ENCODE data around the gene MS4A12.
"Not testable (repeated sequence)": the region's sequence is repeated elsewhere in the genome, so short reads cannot be mapped to it uniquely, and the experiment has no call there.

Gene MS4A12

DNA sequence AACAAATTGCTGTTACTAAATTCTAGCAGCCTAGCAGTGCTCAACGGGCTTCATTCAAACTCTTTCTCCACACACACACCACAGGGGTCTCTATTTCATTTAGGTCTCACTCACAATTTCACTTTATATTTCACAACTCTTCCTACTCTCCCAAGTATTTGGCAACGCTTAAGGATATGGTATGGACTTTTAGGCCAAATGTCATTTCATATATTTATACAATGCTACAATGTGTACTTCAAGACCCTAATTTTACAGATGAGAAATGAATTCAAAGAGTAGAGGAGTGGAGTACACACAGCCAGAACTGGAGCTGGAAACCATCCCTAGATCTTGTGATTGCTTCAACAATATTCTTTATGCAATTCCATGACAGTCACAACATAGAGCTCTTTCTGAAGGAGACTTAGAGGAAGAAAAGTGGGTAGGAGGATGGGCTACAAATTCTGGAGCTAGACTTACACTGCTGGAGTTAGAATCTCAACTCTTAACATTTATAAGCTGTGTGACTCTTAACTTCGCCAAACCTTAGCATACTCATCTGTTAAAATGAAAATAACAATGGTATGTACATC lies 20.2 kb downstream of the MS4A12 start:
- DNase-seq (ENCODE audit: low spot score) = no peak
- TF ChIP-seq, protein P1, sequence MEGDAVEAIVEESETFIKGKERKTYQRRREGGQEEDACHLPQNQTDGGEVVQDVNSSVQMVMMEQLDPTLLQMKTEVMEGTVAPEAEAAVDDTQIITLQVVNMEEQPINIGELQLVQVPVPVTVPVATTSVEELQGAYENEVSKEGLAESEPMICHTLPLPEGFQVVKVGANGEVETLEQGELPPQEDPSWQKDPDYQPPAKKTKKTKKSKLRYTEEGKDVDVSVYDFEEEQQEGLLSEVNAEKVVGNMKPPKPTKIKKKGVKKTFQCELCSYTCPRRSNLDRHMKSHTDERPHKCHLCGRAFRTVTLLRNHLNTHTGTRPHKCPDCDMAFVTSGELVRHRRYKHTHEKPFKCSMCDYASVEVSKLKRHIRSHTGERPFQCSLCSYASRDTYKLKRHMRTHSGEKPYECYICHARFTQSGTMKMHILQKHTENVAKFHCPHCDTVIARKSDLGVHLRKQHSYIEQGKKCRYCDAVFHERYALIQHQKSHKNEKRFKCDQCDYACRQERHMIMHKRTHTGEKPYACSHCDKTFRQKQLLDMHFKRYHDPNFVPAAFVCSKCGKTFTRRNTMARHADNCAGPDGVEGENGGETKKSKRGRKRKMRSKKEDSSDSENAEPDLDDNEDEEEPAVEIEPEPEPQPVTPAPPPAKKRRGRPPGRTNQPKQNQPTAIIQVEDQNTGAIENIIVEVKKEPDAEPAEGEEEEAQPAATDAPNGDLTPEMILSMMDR (IDR thresholded peaks at IDR 0.05; ENCODE audit: extremely low read depth, missing control alignments) = no peak

DNA sequence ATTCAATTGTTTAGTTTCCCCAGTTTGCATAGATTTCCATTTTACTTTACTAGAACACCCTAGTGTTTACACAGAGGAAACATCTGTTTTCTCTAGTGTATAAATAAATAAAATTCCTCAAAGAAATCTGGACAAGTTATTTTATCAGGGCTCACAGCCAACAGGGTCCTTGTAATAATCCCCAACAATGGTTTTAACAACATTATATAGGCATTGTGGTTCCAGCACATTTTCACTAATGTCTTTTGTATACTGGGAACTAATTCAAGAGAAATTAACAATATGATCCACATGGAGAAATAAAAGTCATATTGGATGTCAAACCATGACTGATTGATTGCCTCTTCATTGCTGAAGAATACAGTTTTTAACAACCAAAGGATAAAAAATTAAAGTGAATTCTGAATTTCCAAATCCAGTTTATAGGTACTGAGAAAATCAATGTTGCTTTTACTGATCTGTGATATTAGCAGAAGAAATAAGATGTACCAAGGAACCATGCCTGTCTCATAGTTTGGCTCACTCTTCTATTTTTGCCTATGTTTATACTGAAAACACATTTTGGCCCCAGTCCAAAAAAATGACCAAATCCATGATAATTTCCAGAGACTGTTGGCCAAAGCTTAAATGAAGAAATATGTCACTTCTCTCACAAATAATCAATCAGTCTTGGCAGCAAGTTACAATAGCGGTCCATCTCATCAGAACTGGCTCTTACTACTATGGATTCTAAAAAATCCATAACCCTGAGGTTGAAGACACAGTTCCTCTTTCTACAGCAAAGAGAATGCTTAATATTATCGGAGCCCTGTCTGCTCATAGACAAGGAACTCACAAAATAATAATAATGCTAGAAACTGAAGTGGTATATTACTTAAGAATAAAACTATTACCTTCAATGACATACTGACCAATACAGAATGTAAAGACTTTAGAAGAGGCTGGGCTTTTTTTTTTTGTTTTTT lies 21.2 kb downstream of the MS4A12 start:
- TF ChIP-seq, protein P1 (IDR thresholded peaks at IDR 0.05; ENCODE audit: extremely low read depth, missing control alignments) = no peak
- no peak for DNase-seq (ENCODE audit: low spot score)

- DNase-seq (ENCODE audit: low spot score) = no peak
- TF ChIP-seq, protein P1 (IDR thresholded peaks at IDR 0.05; ENCODE audit: extremely low read depth, missing control alignments) = no peak
These were observed 22.7 kb downstream of the MS4A12 start, which contains the start of gene MS4A13 for GRCh38 chr11:60515144-60515855. TSS of gene MS4A13 (plus strand) at chr11:60515392. CDS start at chr11:60518084, 2,692 bp downstream.

DNA sequence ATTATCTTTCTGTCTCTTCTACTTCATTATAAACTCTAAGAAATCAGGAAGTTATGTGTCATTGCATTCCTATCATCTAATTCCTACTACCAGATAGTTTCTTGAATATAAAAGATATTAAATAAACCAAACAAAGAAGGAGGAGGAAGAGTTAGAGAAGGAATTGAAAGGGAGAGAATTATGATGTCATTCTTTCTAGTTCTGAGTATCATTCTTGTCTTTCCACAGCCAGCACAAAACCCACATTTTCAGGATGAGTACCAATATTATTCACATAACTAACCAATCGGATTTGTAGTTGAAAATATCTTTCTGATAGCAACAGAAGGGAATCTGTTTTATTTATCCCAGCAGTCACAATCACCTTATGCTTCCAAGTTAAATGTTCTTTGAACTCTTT lies 35.9 kb downstream of the MS4A12 start:
- TF ChIP-seq, protein P1 (IDR thresholded peaks at IDR 0.05; ENCODE audit: extremely low read depth, missing control alignments) = no peak
- DNase-seq (ENCODE audit: low spot score) = no peak

- TF ChIP-seq, protein P1 (IDR thresholded peaks at IDR 0.05; ENCODE audit: extremely low read depth, missing control alignments) = no peak
- peak; percentile 25 for DNase-seq (ENCODE audit: low spot score)
These were observed 36.4 kb downstream of the MS4A12 start for GRCh38 chr11:60528934-60529333.

GRCh38 chr11:60530454-60531100 lies 38.0 kb downstream of the MS4A12 start:
- TF ChIP-seq, protein P1 (IDR thresholded peaks at IDR 0.05; ENCODE audit: extremely low read depth, missing control alignments) = no peak
- DNase-seq (ENCODE audit: low spot score) = no peak

DNA sequence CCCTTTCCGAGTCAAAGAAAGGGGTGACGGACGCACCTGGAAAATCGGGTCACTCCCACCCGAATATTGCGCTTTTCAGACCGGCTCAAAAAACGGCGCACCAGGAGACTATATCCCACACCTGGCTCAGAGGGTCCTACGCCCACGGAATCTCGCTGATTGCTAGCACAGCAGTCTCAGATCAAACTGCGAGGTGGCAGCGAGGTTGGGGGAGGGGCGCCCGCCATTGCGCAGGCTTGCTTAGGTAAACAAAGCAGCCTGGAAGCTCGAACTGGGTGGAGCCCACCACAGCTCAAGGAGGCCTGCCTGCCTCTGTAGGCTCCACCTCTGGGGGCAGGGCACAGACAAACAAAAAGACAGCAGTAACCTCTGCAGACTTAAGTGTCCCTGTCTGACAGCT lies 39.8 kb downstream of the MS4A12 start:
- not testable (repeated sequence) for DNase-seq (ENCODE audit: low spot score)

DNA sequence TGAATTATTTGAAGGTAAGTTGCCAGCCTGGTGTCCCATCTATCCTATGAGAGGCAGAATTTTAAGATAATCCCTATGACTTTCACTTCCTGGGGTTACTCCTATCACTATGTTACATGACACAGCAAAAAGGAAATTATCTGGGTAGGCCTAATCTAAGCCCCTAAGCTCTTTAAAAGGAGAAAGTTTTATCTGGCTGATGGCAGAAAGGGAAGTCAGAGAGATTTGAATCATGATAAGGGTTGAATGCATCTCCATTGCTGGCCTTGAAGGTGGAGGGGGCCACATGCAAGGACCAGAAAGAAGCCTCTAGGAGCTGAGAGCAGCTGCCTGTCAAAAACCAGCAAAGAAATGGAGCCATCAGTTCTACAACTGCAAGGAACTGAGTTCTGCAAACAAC lies 46.0 kb downstream of the MS4A12 start:
- not testable (repeated sequence) for DNase-seq (ENCODE audit: low spot score)
